Esophagus (tissue), 2 donors: ENCODE results near the gene CALN1. TPM values are rescaled to one million over a fixed set of nuclear protein-coding genes. Genes with fewer than 3 reads are reported as not detected.

Source experiments
- H3K27ac ChIP-seq, 2 donors: one replicate each; pipeline ENCODE4 v1.5.1; 2013; ENCODE audit warnings: low read depth in 2 of 2, mild to moderate bottlenecking in 2 of 2, inconsistent platforms in 1 of 2, low read length in 1 of 2, moderate library complexity in 1 of 2
- H3K27me3 ChIP-seq, 2 donors: one replicate each; pipeline ENCODE4 v1.6.1; 2013; ENCODE audit warnings: low read length in 2 of 2, control low read depth in 1 of 2, mild to moderate bottlenecking in 1 of 2; ENCODE audit not compliant: insufficient read depth in 2 of 2, control insufficient read depth in 1 of 2
- H3K36me3 ChIP-seq, 2 donors: one replicate each; pipeline ENCODE4 v1.6.1; 2013; ENCODE audit warnings: low read length in 1 of 2; ENCODE audit not compliant: control insufficient read depth in 2 of 2, insufficient read depth in 2 of 2
- H3K4me1 ChIP-seq, 2 donors: one replicate each; pipeline ENCODE4 v1.6.1; 2013; ENCODE audit warnings: low read length in 1 of 2; ENCODE audit not compliant: control insufficient read depth in 2 of 2, insufficient read depth in 2 of 2
- H3K4me3 ChIP-seq, 2 donors: one replicate each; pipeline ENCODE4 v1.5.1; 2013; ENCODE audit warnings: low read length in 2 of 2, mild to moderate bottlenecking in 2 of 2, low read depth in 1 of 2, moderate library complexity in 1 of 2
- H3K9me3 ChIP-seq, 2 donors: one replicate each; pipeline ENCODE4 v1.6.1; 2013; ENCODE audit warnings: mild to moderate bottlenecking in 2 of 2, low read depth in 1 of 2, low read length in 1 of 2, moderate library complexity in 1 of 2; ENCODE audit not compliant: control insufficient read depth in 2 of 2, insufficient read depth in 1 of 2
- WGBS, 2 donors: extraction: QIAGEN DNeasy Blood & Tissue Kit; methylation state at CpG; one replicate each; pipeline ENCODE4 v1.1.7; 2013; 5-methylcytosine and 5-hydroxymethylcytosine counted together
- polyA plus RNA-seq, 2 donors: library from polyadenylated mRNA; stranded (reverse); fragments of 200-250 nt; gene quantifications; one replicate each; pipeline ENCODE4 v1.2.3, GENCODE V29; 2013
- donor health status: healthy with polysubstance abuse.
- donor health status: Bipolar disorder and iron deficiency.

Gene CALN1
- polyA plus RNA-seq, 2 donors, result 0.01 to 0.12 TPM

- Histone ChIP-seq H3K36me3 (no peaks in the 10 kb centered on the region), H3K4me1 (no peaks in the 10 kb centered on the region), H3K9me3 (peaks cover 3 to 4% of the 10 kb centered on the region in 2 donors), H3K27ac (no peak overlapping the region), H3K27me3 (no peaks in the 10 kb centered on the region), H3K4me3 (no peak overlapping the region)
- 79 to 86% methylated on average over 3 of the region's 3 CpGs for WGBS, 2 donors
Observed at GRCh38 chr7:72021716-72022115, 390.4 kb downstream of the CALN1 start.

GRCh38 chr7:72020311-72020710, 391.8 kb downstream of the CALN1 start:
- Histone ChIP-seq H3K9me3 (peaks cover 3 to 4% of the 10 kb centered on the region in 2 donors), H3K4me1 (no peaks in the 10 kb centered on the region), H3K27me3 (no peaks in the 10 kb centered on the region), H3K36me3 (no peaks in the 10 kb centered on the region), H3K4me3 (no peak overlapping the region), H3K27ac (no peak overlapping the region)
- 37 to 53% methylated on average over 3 of the region's 3 CpGs for WGBS, 2 donors

- Histone ChIP-seq H3K4me3 (no peak overlapping the region), H3K4me1 (no peaks in the 10 kb centered on the region), H3K27ac (no peak overlapping the region), H3K27me3 (no peaks in the 10 kb centered on the region), H3K9me3 (peaks cover 3 to 4% of the 10 kb centered on the region in 2 donors), H3K36me3 (no peaks in the 10 kb centered on the region)
- 93 to 97% methylated on average over 2 of the region's 2 CpGs for whole genome bisulfite sequencing, 2 donors
Observed at GRCh38 chr7:72019436-72019835, 392.7 kb downstream of the CALN1 start.

- Histone ChIP-seq H3K27ac (no peak overlapping the region), H3K9me3 (peaks cover 3 to 4% of the 10 kb centered on the region in 2 donors), H3K4me3 (no peak overlapping the region), H3K36me3 (no peaks in the 10 kb centered on the region), H3K4me1 (no peaks in the 10 kb centered on the region), H3K27me3 (no peaks in the 10 kb centered on the region)
- 77 to 79% methylated on average over 6 of the region's 6 CpGs for WGBS, 2 donors
Observed at GRCh38 chr7:72017756-72018155, 394.4 kb downstream of the CALN1 start.

GRCh38 chr7:72016574-72016973, 395.6 kb downstream of the CALN1 start:
- H3K27me3 ChIP-seq, result no peaks in the 10 kb centered on the region
- no peaks in the 10 kb centered on the region for H3K36me3 ChIP-seq
- H3K9me3 ChIP-seq, result peaks cover 3 to 4% of the 10 kb centered on the region in 2 donors
- 90 to 91% methylated on average over 3 of the region's 3 CpGs for WGBS, 2 donors
- H3K27ac ChIP-seq, result no peak overlapping the region
- no peaks in the 10 kb centered on the region for H3K4me1 ChIP-seq
- no peak overlapping the region for H3K4me3 ChIP-seq

GRCh38 chr7:72015136-72015535, 397.0 kb downstream of the CALN1 start:
- WGBS, 2 donors, result 87 to 94% methylated on average over 4 of the region's 4 CpGs
- no peaks in the 10 kb centered on the region for H3K27me3 ChIP-seq
- no peaks in the 10 kb centered on the region for H3K36me3 ChIP-seq
- no peak overlapping the region for H3K27ac ChIP-seq
- H3K4me3 ChIP-seq, result no peak overlapping the region
- no peaks in the 10 kb centered on the region for H3K4me1 ChIP-seq
- H3K9me3 ChIP-seq, result peaks cover 3 to 4% of the 10 kb centered on the region in 2 donors

GRCh38 chr7:72007018-72007417, 405.1 kb downstream of the CALN1 start:
- H3K27me3 ChIP-seq, result no peaks in the 10 kb centered on the region
- no peaks in the 10 kb centered on the region for H3K4me1 ChIP-seq
- 90 to 94% methylated on average over 10 of the region's 10 CpGs for WGBS, 2 donors
- no peak overlapping the region for H3K4me3 ChIP-seq
- H3K9me3 ChIP-seq, result no peaks in the 10 kb centered on the region
- H3K27ac ChIP-seq, result no peak overlapping the region
- no peaks in the 10 kb centered on the region for H3K36me3 ChIP-seq

GRCh38 chr7:72003236-72003635, 408.9 kb downstream of the CALN1 start:
- Histone ChIP-seq H3K36me3 (no peaks in the 10 kb centered on the region), H3K4me1 (no peaks in the 10 kb centered on the region), H3K4me3 (no peak overlapping the region), H3K27me3 (no peaks in the 10 kb centered on the region), H3K27ac (no peak overlapping the region), H3K9me3 (peaks cover 0 to 2% of the 10 kb centered on the region in 2 donors)
- WGBS, 2 donors, result 92 to 94% methylated on average over 6 of the region's 6 CpGs

GRCh38 chr7:71996141-71996540, 416.0 kb downstream of the CALN1 start:
- no peaks in the 10 kb centered on the region for H3K9me3 ChIP-seq
- H3K4me1 ChIP-seq, result no peaks in the 10 kb centered on the region
- no peaks in the 10 kb centered on the region for H3K36me3 ChIP-seq
- no peaks in the 10 kb centered on the region for H3K27me3 ChIP-seq
- H3K4me3 ChIP-seq, result no peak overlapping the region
- WGBS, 2 donors, result 72 to 82% methylated on average over 2 of the region's 2 CpGs
- H3K27ac ChIP-seq, result no peak overlapping the region

- Histone ChIP-seq H3K9me3 (no peaks in the 10 kb centered on the region), H3K27me3 (no peaks in the 10 kb centered on the region), H3K4me3 (no peak overlapping the region), H3K4me1 (no peaks in the 10 kb centered on the region), H3K36me3 (no peaks in the 10 kb centered on the region), H3K27ac (no peak overlapping the region)
- 58 to 62% methylated on average over 7 of the region's 7 CpGs for WGBS, 2 donors
Observed at GRCh38 chr7:71995111-71995510, 417.0 kb downstream of the CALN1 start.
